ENCODE measurements around the gene SP2.

The SP2 gene

GRCh38 chr17:47946929-47947397 lies 50.9 kb downstream of the SP2 start:
- peak; percentile 33 to 68 for DNase-seq (ENCODE audit: extremely low read depth in 1 of 2, low read depth in 1 of 2)

- DNase-seq (ENCODE audit: extremely low read depth in 1 of 2, low read depth in 1 of 2): no peak
These were observed 52.7 kb downstream of the SP2 start for GRCh38 chr17:47948706-47949196.

GRCh38 chr17:47949197-47949759 lies 53.2 kb downstream of the SP2 start:
- DNase-seq (ENCODE audit: extremely low read depth in 1 of 2, low read depth in 1 of 2): peak; percentile 59 to 70

- no peak for DNase-seq (ENCODE audit: extremely low read depth in 1 of 2, low read depth in 1 of 2)
These were observed 53.9 kb downstream of the SP2 start for GRCh38 chr17:47949946-47950345.

GRCh38 chr17:47950448-47950847 lies 54.4 kb downstream of the SP2 start:
- DNase-seq (ENCODE audit: extremely low read depth in 1 of 2, low read depth in 1 of 2): no peak

GRCh38 chr17:47952171-47953021 lies 56.4 kb downstream of the SP2 start:
- DNase-seq (ENCODE audit: extremely low read depth in 1 of 2, low read depth in 1 of 2): no peak

- no peak for DNase-seq (ENCODE audit: extremely low read depth in 1 of 2, low read depth in 1 of 2)
These were observed 57.9 kb downstream of the SP2 start for GRCh38 chr17:47953909-47954308.

- DNase-seq (ENCODE audit: extremely low read depth in 1 of 2, low read depth in 1 of 2): no peak
These were observed 59.7 kb downstream of the SP2 start for GRCh38 chr17:47955497-47956461.

GRCh38 chr17:47956791-47957590 lies 61.0 kb downstream of the SP2 start:
- no peak for DNase-seq (ENCODE audit: extremely low read depth in 1 of 2, low read depth in 1 of 2)

GRCh38 chr17:47957591-47958490 lies 61.8 kb downstream of the SP2 start, which contains the start of gene PRR15L:
TSS of gene PRR15L (minus strand) at chr17:47957883. CDS start at chr17:47953234, 4,649 bp downstream.
- DNase-seq (ENCODE audit: extremely low read depth in 1 of 2, low read depth in 1 of 2): no peak

- DNase-seq (ENCODE audit: extremely low read depth in 1 of 2, low read depth in 1 of 2): no peak
These were observed 64.0 kb downstream of the SP2 start for GRCh38 chr17:47959825-47960655.

GRCh38 chr17:47961406-47961805 lies 65.4 kb downstream of the SP2 start:
- no peak for DNase-seq (ENCODE audit: extremely low read depth in 1 of 2, low read depth in 1 of 2)

GRCh38 chr17:47962901-47963300 lies 66.9 kb downstream of the SP2 start:
- no peak for DNase-seq (ENCODE audit: extremely low read depth in 1 of 2, low read depth in 1 of 2)

GRCh38 chr17:47964856-47965255 lies 68.8 kb downstream of the SP2 start:
- DNase-seq (ENCODE audit: extremely low read depth in 1 of 2, low read depth in 1 of 2): no peak

- DNase-seq (ENCODE audit: extremely low read depth in 1 of 2, low read depth in 1 of 2): no peak
These were observed 70.1 kb downstream of the SP2 start for GRCh38 chr17:47966079-47966519.

- no peak for DNase-seq (ENCODE audit: extremely low read depth in 1 of 2, low read depth in 1 of 2)
These were observed 71.7 kb downstream of the SP2 start for GRCh38 chr17:47967607-47968252.

GRCh38 chr17:47968836-47969235 lies 72.8 kb downstream of the SP2 start:
- no peak for DNase-seq (ENCODE audit: extremely low read depth in 1 of 2, low read depth in 1 of 2)
